Tibial artery (tissue), 4 donors: ENCODE results near the gene KIRREL3.

Experiments used
- DNase-seq, 2 donors: peaks; one replicate each; pipeline ENCODE4 v3.0.0-alpha.2; 2019
- H3K27ac ChIP-seq, 2 donors: fragments of 200-600 bp; sonication (generic) in 1 of 2; 1 replicate in 1 of 2; 2 replicates in 1 of 2; pipeline ENCODE4 v1.5.1; 2018 to 2019; ENCODE audit warnings: mild to moderate bottlenecking in 1 of 2
- H3K27me3 ChIP-seq, 2 donors: fragments of 200-600 bp; sonication (generic) in 1 of 2; one replicate each; pipeline versions ENCODE4 v1.5.1 to v1.6.0; 2016 to 2019
- H3K36me3 ChIP-seq, 3 donors: fragments of 200-600 bp; sonication (generic) in 2 of 3; one replicate each; pipeline ENCODE4 v1.5.1; 2016 to 2019; ENCODE audit warnings: mild to moderate bottlenecking in 2 of 3
- H3K4me1 ChIP-seq, 4 donors: fragments of 200-600 bp; sonication (generic) in 2 of 4; 1 replicate in 3 of 4; 2 replicates in 1 of 4; pipeline ENCODE4 v1.5.1; 2016 to 2019
- H3K4me3 ChIP-seq, 2 donors: fragments of 200-600 bp; sonication (generic) in 1 of 2; 1 replicate in 1 of 2; 2 replicates in 1 of 2; pipeline ENCODE4 v1.5.1; 2018 to 2019; ENCODE audit warnings: mild to moderate bottlenecking in 2 of 2
- H3K9me3 ChIP-seq, 3 donors: fragments of 200-600 bp; sonication (generic) in 1 of 3; one replicate each; pipeline ENCODE4 v1.5.1; 2016 to 2019
- intact Hi-C: fragments of 100-400 bp; cut with DNase I; formaldehyde crosslinking; loops from one replicate; pipeline ENCODE4 v1.15.0; 2023; ENCODE audit warnings: low total_unique reads
- TF ChIP-seq, protein P1 (sequence below), 2 experiments: fragments of 200-600 bp in 1 of 2; fragments of 450-650 bp in 1 of 2; IDR thresholded peaks; one replicate each; pipeline ENCODE4 v1.5.1; 2017 to 2019; ENCODE audit warnings: antibody characterized with exemption in 2 of 2, mild to moderate bottlenecking in 1 of 2, moderate library complexity in 1 of 2

Gene KIRREL3

DNA sequence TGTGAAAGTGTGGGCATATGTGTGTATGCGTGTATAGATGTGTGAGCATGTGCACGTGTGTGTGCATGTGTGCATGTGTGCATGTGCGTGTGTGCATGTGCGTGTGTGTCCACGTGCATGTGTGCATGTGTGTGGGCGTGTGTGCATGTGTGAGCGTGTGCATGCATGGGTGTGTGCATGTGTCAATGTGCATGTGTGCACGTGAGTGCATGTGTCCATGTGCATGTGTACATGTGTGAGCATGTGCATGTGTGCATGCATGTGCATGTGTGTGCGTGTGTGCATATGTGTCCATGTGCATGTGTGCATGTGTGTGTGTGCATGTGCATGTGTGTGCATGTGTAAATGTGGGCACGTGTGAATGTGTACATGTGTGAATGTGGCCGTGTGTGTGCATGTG, 549.8 kb downstream of the KIRREL3 start:
- no peak for DNase-seq
- TF ChIP-seq, protein P1, sequence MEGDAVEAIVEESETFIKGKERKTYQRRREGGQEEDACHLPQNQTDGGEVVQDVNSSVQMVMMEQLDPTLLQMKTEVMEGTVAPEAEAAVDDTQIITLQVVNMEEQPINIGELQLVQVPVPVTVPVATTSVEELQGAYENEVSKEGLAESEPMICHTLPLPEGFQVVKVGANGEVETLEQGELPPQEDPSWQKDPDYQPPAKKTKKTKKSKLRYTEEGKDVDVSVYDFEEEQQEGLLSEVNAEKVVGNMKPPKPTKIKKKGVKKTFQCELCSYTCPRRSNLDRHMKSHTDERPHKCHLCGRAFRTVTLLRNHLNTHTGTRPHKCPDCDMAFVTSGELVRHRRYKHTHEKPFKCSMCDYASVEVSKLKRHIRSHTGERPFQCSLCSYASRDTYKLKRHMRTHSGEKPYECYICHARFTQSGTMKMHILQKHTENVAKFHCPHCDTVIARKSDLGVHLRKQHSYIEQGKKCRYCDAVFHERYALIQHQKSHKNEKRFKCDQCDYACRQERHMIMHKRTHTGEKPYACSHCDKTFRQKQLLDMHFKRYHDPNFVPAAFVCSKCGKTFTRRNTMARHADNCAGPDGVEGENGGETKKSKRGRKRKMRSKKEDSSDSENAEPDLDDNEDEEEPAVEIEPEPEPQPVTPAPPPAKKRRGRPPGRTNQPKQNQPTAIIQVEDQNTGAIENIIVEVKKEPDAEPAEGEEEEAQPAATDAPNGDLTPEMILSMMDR (IDR thresholded peaks at IDR 0.05) = no peak
- Histone ChIP-seq H3K4me3 (no peak overlapping the region), H3K9me3 (no peaks in the 10 kb centered on the region), H3K27me3 (peaks cover 0 to 30% of the 10 kb centered on the region in 2 donors), H3K27ac (no peak overlapping the region), H3K36me3 (no peaks in the 10 kb centered on the region), H3K4me1 (peaks cover 0 to 6% (median 0%) of the 10 kb centered on the region in 4 donors)
- intact Hi-C loops = no loop called here

DNA sequence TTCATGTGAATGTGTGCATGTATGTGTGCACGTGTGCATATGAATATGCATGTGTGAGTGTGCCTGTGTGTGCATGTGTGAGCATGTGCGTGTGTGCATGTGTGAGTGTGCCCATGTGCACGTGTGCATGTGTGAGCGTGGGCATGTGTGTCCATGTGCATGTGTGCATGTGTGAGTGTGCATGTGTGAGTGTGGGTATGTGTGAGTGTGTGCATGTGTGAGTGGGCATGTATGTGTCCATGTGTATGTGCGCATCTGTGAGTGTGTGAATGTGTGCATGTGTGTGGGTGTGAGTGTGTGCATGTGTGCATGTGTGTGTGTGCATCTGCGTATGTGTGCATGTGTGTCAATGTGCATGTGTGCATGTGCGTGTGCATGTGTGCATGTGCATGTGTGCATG, 550.4 kb downstream of the KIRREL3 start:
- Histone ChIP-seq H3K27ac (no peak overlapping the region), H3K27me3 (peaks cover 0 to 30% of the 10 kb centered on the region in 2 donors), H3K9me3 (no peaks in the 10 kb centered on the region), H3K4me3 (no peak overlapping the region), H3K4me1 (peaks cover 0 to 6% (median 0%) of the 10 kb centered on the region in 4 donors), H3K36me3 (no peaks in the 10 kb centered on the region)
- intact Hi-C loops = no loop called here
- TF ChIP-seq, protein P1 (IDR thresholded peaks at IDR 0.05) = no peak
- DNase-seq = no peak

DNA sequence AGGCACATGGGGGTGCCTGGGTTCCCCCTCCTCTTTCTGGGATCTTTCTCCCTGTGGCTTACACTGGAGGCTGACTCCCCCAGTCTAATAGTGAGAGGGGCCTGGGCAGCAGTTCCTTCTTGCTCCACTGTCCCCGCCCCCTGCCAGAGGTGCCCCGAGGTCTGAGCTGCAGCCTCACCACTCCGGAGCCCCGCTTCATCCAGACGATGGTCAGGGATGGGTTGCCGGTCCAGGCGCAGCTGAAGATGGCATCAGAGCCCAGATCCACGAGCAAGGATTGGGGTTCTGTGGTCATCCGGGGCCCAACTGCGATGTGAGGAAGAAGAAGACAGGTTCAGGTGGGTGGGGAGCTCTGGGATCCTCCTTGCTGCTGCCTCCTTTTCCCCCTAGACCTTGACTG, 554.0 kb downstream of the KIRREL3 start:
- Histone ChIP-seq H3K36me3 (no peaks in the 10 kb centered on the region), H3K4me3 (no peak overlapping the region), H3K9me3 (no peaks in the 10 kb centered on the region), H3K4me1 (no peaks in the 10 kb centered on the region), H3K27me3 (peaks cover 0 to 9% of the 10 kb centered on the region in 2 donors), H3K27ac (no peak overlapping the region)
- intact Hi-C loops = no loop called here
- TF ChIP-seq, protein P1 (IDR thresholded peaks at IDR 0.05) = no peak
- no peak for DNase-seq

DNA sequence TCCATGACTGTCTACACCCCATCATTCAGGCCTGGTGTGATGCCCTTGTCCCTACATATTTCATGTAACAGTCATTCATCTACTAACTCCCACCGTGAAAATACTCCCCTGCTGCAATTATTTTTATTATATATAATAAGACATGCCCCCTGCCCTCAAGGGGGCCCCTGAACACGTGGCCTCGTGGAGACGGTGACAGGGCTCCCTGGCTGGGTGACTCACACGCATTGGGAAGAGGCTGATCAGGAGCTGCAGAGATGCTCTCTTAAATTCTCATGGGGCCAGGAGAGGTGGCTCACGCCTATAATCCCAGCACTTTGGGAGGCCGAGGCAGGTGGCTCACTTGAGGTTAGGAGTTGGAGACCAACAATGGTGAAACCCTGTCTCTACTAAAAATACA, 556.5 kb downstream of the KIRREL3 start:
- DNase-seq = no peak
- intact Hi-C loops = loop anchor here (5.0 kb wide), 2 partner anchors 38 to 903 kb away; no protein-coding TSS in a partner anchor

DNA sequence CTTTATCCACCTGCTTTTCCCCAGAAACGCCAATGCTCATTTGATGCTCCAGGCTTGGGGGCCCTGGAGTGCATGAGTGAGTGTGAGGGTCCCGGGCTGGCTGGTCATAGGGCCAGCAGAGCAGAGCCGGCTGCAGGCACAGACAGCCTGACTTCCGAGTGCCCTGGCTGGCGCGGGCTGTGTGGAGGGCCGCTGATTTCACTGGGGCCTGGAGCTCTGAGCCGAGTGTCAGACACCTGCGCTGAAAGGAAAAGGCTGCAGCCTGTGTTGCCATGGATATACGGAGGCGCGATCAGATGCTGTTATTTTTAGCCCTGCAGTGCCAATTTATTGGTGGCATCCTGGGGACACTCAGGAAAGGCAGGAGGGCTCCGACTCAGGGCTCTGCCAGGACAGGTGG, 557.5 kb downstream of the KIRREL3 start:
- peaks cover 0 to 14% of the 10 kb centered on the region in 2 donors for H3K27me3 ChIP-seq
- H3K4me3 ChIP-seq = no peak overlapping the region
- H3K36me3 ChIP-seq = no peaks in the 10 kb centered on the region
- H3K4me1 ChIP-seq = peaks cover 0 to 4% (median 0%) of the 10 kb centered on the region in 4 donors
- no peak for DNase-seq
- H3K27ac ChIP-seq = no peak overlapping the region
- intact Hi-C loops = loop anchor here (5.0 kb wide), 2 partner anchors 39 to 904 kb away; no protein-coding TSS in a partner anchor
- no peaks in the 10 kb centered on the region for H3K9me3 ChIP-seq
- TF ChIP-seq, protein P1 (IDR thresholded peaks at IDR 0.05) = no peak

More for the DNA sequence above, 556.5 kb downstream of the KIRREL3 start:
- TF ChIP-seq, protein P1 (IDR thresholded peaks at IDR 0.05) = no peak
- Histone ChIP-seq H3K9me3 (no peaks in the 10 kb centered on the region), H3K4me3 (no peak overlapping the region), H3K36me3 (no peaks in the 10 kb centered on the region), H3K27me3 (peaks cover 0 to 14% of the 10 kb centered on the region in 2 donors), H3K27ac (no peak overlapping the region), H3K4me1 (peaks cover 0 to 4% (median 0%) of the 10 kb centered on the region in 4 donors)
